Lower leg skin (tissue), 4 donors: ENCODE results near the gene RTN4RL1. TPM values are rescaled to one million over a fixed set of nuclear protein-coding genes. Genes with fewer than 3 reads are reported as not detected.

Experiments
- DNase-seq, 2 donors: peaks; one replicate each; pipeline ENCODE4 v3.0.0-alpha.2; 2019; ENCODE audit warnings: low spot score in 2 of 2
- H3K4me3 ChIP-seq: fragments of 200-600 bp; sonication (generic); 2 replicates; pipeline ENCODE4 v1.5.1; 2017; ENCODE audit warnings: mild to moderate bottlenecking, low read depth; ENCODE audit not compliant: poor library complexity, severe bottlenecking
- POLR2A ChIP-seq, 2 donors: fragments of 450-650 bp; IDR thresholded peaks; one replicate each; pipeline ENCODE4 v1.6.1; 2016 to 2017; ENCODE audit warnings: antibody characterized with exemption in 2 of 2, mild to moderate bottlenecking in 1 of 2, moderate library complexity in 1 of 2
- WGBS, 2 donors: methylation state at CpG; one replicate each; pipeline ENCODE4 v1.1.5; 2018; 5-methylcytosine and 5-hydroxymethylcytosine counted together
- intact Hi-C: fragments of 100-400 bp; cut with DNase I; formaldehyde crosslinking; loops from one replicate; pipeline ENCODE4 v1.15.0; 2023; ENCODE audit warnings: low total_unique reads
- total RNA-seq, 4 donors: library from RNA; depleted of rRNA; stranded (reverse); fragments of >200 nt; gene quantifications; one replicate each; pipeline ENCODE4 v1.1.0, GENCODE V29; 2016
- TF ChIP-seq, protein P1 (sequence below), 3 donors: fragments of 450-650 bp; IDR thresholded peaks; one replicate each; pipeline ENCODE4 v1.5.1; 2016; ENCODE audit warnings: antibody characterized with exemption in 3 of 3, mild to moderate bottlenecking in 3 of 3, moderate library complexity in 2 of 3

RTN4RL1 gene
- total RNA-seq, 4 donors from 2014 or later, result 19.1 to 31.5 (median 27.6) TPM

GRCh38 chr17:2051933-2052559 is 26.9 kb upstream of the RTN4RL1 start:
- intact Hi-C loops, result no loop called here
- H3K4me3 ChIP-seq, result no peak overlapping the region
- TF ChIP-seq, protein P1, sequence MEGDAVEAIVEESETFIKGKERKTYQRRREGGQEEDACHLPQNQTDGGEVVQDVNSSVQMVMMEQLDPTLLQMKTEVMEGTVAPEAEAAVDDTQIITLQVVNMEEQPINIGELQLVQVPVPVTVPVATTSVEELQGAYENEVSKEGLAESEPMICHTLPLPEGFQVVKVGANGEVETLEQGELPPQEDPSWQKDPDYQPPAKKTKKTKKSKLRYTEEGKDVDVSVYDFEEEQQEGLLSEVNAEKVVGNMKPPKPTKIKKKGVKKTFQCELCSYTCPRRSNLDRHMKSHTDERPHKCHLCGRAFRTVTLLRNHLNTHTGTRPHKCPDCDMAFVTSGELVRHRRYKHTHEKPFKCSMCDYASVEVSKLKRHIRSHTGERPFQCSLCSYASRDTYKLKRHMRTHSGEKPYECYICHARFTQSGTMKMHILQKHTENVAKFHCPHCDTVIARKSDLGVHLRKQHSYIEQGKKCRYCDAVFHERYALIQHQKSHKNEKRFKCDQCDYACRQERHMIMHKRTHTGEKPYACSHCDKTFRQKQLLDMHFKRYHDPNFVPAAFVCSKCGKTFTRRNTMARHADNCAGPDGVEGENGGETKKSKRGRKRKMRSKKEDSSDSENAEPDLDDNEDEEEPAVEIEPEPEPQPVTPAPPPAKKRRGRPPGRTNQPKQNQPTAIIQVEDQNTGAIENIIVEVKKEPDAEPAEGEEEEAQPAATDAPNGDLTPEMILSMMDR (IDR thresholded peaks at IDR 0.05), result no peak
- no peak for TF ChIP-seq POLR2A (IDR thresholded peaks at IDR 0.05)
- WGBS, 2 donors, result 59 to 64% methylated on average over 14 of the region's 14 CpGs
- DNase-seq, result no peak

GRCh38 chr17:2051061-2051932 is 26.2 kb upstream of the RTN4RL1 start:
- no peak overlapping the region for H3K4me3 ChIP-seq
- WGBS, 2 donors, result 19 to 31% methylated on average over 19 to 39 of the region's 81 CpGs
- intact Hi-C loops, result no loop called here
- DNase-seq, result no peak
- TF ChIP-seq, protein P1 (IDR thresholded peaks at IDR 0.05), result no peak
- no peak for TF ChIP-seq POLR2A (IDR thresholded peaks at IDR 0.05)

DNA sequence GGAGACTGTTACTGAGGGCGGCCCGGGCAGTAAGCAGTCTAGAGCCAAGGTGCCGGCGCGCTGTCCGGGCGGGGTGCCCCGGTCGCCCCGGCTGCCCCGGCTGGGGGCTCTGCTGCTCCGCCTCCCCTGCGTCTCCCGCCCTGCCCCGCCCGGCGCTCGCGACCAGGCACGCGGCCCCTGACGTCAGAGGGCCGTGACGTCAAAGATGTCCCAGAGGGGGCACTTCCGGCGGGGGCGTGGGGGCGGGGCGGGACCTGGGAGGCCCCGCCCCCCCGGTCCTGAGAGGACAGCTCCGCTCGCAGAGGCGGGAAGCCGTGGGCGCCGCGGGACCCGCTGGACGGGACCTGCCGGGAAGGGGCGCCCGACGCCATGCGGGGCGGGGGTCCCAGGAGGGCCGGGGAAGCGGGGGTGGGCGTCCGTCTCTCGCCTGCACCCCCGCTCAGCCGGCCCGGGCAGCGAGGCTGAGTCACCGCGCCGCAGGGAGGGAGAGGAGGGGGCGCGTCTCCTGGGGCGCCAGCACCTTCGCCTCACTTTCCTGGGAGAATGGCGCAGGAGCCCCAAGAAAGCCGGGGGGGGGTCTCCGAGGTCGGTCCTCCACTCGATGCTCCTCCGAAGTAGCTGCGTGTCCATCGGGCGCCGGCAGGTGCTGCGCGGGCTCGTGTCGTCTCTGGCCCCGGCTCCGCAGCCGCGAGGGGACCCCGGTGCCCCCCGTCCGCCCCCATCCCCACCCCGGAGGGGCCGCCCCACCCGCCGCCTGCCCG is 25.3 kb upstream of the RTN4RL1 start:
- intact Hi-C loops, result no loop called here
- no peak for DNase-seq
- WGBS, 2 donors, result 2% methylated on average over 10 to 26 of the region's 88 CpGs
- no peak for TF ChIP-seq POLR2A (IDR thresholded peaks at IDR 0.05)
- peak overlapping the region; percentile 27 for H3K4me3 ChIP-seq

GRCh38 chr17:2049333-2050299 is 24.5 kb upstream of the RTN4RL1 start:
- TF ChIP-seq, protein P1 (IDR thresholded peaks at IDR 0.05), result no peak
- TF ChIP-seq POLR2A (IDR thresholded peaks at IDR 0.05), result no peak
- peak; percentile 79 to 97 for DNase-seq
- WGBS, 2 donors, result 5 to 10% methylated on average over 12 to 28 of the region's 104 CpGs
- intact Hi-C loops, result no loop called here
- H3K4me3 ChIP-seq, result peak overlapping the region; percentile 57

- 18% methylated on average over 9 of the region's 9 CpGs for WGBS, 2 donors
- H3K4me3 ChIP-seq, result no peak overlapping the region
- TF ChIP-seq, protein P1 (IDR thresholded peaks at IDR 0.05), result no peak
- no peak for TF ChIP-seq POLR2A (IDR thresholded peaks at IDR 0.05)
- DNase-seq, result no peak
- intact Hi-C loops, result no loop called here
Measured at GRCh38 chr17:2048805-2049204, 23.7 kb upstream of the RTN4RL1 start.
